Measurements from ENCODE around the gene ATP12A.

DNA sequence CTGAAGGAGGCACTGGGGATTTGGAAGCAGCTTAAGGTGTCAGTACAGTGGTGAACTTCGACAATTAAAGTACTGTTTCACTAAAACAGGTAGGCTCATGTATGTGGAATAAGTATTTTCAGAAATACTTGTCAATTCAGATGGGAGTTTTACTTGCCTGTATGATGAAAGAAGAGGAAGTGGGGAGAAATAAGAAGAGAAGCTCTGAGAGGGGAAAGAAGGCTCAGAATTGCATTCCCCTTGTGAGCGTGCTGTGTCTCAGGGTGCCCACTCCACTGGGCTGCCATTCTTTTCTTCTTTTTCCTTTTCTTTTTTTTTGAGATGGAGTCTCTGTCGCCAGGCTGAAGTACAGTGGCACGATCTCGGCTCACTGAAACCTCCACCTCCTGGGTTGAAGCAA is 45.2 kb downstream of the ATP12A start:
- TF ChIP-seq EP300 (IDR thresholded peaks at IDR 0.05; ENCODE audit: borderline replicate concordance in 1 of 2, low read depth in 2 of 2, low read length in 2 of 2), result no peak
- TF ChIP-seq EGR1 (IDR thresholded peaks at IDR 0.05; ENCODE audit: borderline replicate concordance, low read depth, low read length), result no peak
- TF ChIP-seq, protein P1, sequence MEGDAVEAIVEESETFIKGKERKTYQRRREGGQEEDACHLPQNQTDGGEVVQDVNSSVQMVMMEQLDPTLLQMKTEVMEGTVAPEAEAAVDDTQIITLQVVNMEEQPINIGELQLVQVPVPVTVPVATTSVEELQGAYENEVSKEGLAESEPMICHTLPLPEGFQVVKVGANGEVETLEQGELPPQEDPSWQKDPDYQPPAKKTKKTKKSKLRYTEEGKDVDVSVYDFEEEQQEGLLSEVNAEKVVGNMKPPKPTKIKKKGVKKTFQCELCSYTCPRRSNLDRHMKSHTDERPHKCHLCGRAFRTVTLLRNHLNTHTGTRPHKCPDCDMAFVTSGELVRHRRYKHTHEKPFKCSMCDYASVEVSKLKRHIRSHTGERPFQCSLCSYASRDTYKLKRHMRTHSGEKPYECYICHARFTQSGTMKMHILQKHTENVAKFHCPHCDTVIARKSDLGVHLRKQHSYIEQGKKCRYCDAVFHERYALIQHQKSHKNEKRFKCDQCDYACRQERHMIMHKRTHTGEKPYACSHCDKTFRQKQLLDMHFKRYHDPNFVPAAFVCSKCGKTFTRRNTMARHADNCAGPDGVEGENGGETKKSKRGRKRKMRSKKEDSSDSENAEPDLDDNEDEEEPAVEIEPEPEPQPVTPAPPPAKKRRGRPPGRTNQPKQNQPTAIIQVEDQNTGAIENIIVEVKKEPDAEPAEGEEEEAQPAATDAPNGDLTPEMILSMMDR (IDR thresholded peaks at IDR 0.05; ENCODE audit: control extremely low read depth in 1 of 3, insufficient read depth in 1 of 3, low read depth in 1 of 3, low read length in 3 of 3), result no peak
- no peak for TF ChIP-seq POLR2AphosphoS5 (IDR thresholded peaks at IDR 0.05; ENCODE audit: low read depth, low read length)
- TF ChIP-seq SP1 (IDR thresholded peaks at IDR 0.05; ENCODE audit: low read depth, low read length), result no peak
- no peak for TF ChIP-seq JUN (IDR thresholded peaks at IDR 0.05; ENCODE audit: low read depth, low read length)
- TF ChIP-seq SIN3A (conservative IDR thresholded peaks at IDR 0.05 in 1 of 2, IDR thresholded peaks at IDR 0.05 in 1 of 2; ENCODE audit: low read depth in 1 of 2, low read length in 2 of 2), result no peak
- no peak for TF ChIP-seq POLR2A (IDR thresholded peaks at IDR 0.05; ENCODE audit: control extremely low read depth in 1 of 2, low read depth in 2 of 2, low read length in 2 of 2)
- TF ChIP-seq RXRA (IDR thresholded peaks at IDR 0.05; ENCODE audit: insufficient read depth, low read depth, low read length), result no peak
- no peak for TF ChIP-seq GABPA (IDR thresholded peaks at IDR 0.05; ENCODE audit: borderline replicate concordance, insufficient read depth, low read length)
- TF ChIP-seq CHD1 (IDR thresholded peaks at IDR 0.05; ENCODE audit: low read depth, low read length), result no peak

Data from H1 (cell line).